ENCODE data around the gene MICU2. TPM values are rescaled to one million over a fixed set of nuclear protein-coding genes. Genes with fewer than 3 reads are reported as not detected.

The MICU2 gene
- total RNA-seq, 2 donors from 2014 or later = 53.7 to 73.6 TPM

- no peak overlapping the region for H3K27ac ChIP-seq
- no peak for TF ChIP-seq CTCF (IDR thresholded peaks at IDR 0.05)
- H3K36me3 ChIP-seq = no peaks in the 10 kb centered on the region
- H3K4me3 ChIP-seq = no peak overlapping the region
- H3K27me3 ChIP-seq = no peaks in the 10 kb centered on the region
- DNase-seq (ENCODE audit: low spot score) = no peak
- H3K9me3 ChIP-seq = peaks cover 0 to 11% of the 10 kb centered on the region in 2 donors
- peaks cover 0 to 7% of the 10 kb centered on the region in 2 donors for H3K4me1 ChIP-seq
Measured at GRCh38 chr13:21475115-21475514, 128.9 kb downstream of the MICU2 start.

- DNase-seq (ENCODE audit: low spot score) = no peak
- TF ChIP-seq CTCF (IDR thresholded peaks at IDR 0.05) = no peak
- no peak overlapping the region for H3K27ac ChIP-seq
- peaks cover 0 to 11% of the 10 kb centered on the region in 2 donors for H3K9me3 ChIP-seq
- no peaks in the 10 kb centered on the region for H3K4me1 ChIP-seq
- H3K4me3 ChIP-seq = no peak overlapping the region
- H3K27me3 ChIP-seq = no peaks in the 10 kb centered on the region
- no peaks in the 10 kb centered on the region for H3K36me3 ChIP-seq
Measured at GRCh38 chr13:21470785-21471184, 133.2 kb downstream of the MICU2 start.

- no peak for DNase-seq (ENCODE audit: low spot score)
- no peaks in the 10 kb centered on the region for H3K4me1 ChIP-seq
- no peak overlapping the region for H3K4me3 ChIP-seq
- no peak overlapping the region for H3K27ac ChIP-seq
- H3K36me3 ChIP-seq = no peaks in the 10 kb centered on the region
- H3K27me3 ChIP-seq = no peaks in the 10 kb centered on the region
- TF ChIP-seq CTCF (IDR thresholded peaks at IDR 0.05) = no peak
- H3K9me3 ChIP-seq = peaks cover 0 to 10% of the 10 kb centered on the region in 2 donors
Measured at GRCh38 chr13:21466527-21466926, 137.4 kb downstream of the MICU2 start.

- Histone ChIP-seq H3K9me3 (peaks cover 0 to 2% of the 10 kb centered on the region in 2 donors), H3K4me1 (no peaks in the 10 kb centered on the region), H3K36me3 (no peaks in the 10 kb centered on the region), H3K27me3 (no peaks in the 10 kb centered on the region), H3K4me3 (no peak overlapping the region), H3K27ac (no peak overlapping the region)
- no peak for TF ChIP-seq CTCF (IDR thresholded peaks at IDR 0.05)
- no peak for DNase-seq (ENCODE audit: low spot score)
Measured at GRCh38 chr13:21465710-21466160, 138.2 kb downstream of the MICU2 start.

- no peak overlapping the region for H3K27ac ChIP-seq
- peaks cover 0 to under 1% of the 10 kb centered on the region in 2 donors for H3K4me1 ChIP-seq
- H3K4me3 ChIP-seq = no peak overlapping the region
- no peaks in the 10 kb centered on the region for H3K9me3 ChIP-seq
- no peak for DNase-seq (ENCODE audit: low spot score)
- TF ChIP-seq CTCF (IDR thresholded peaks at IDR 0.05) = no peak
- no peaks in the 10 kb centered on the region for H3K36me3 ChIP-seq
- no peaks in the 10 kb centered on the region for H3K27me3 ChIP-seq
Measured at GRCh38 chr13:21463424-21463823, 140.5 kb downstream of the MICU2 start.

GRCh38 chr13:21461131-21461530 lies 142.8 kb downstream of the MICU2 start:
- Histone ChIP-seq H3K4me3 (no peak overlapping the region), H3K27me3 (no peaks in the 10 kb centered on the region), H3K36me3 (no peaks in the 10 kb centered on the region), H3K9me3 (no peaks in the 10 kb centered on the region), H3K27ac (no peak overlapping the region), H3K4me1 (peaks cover 0 to 18% of the 10 kb centered on the region in 2 donors)
- no peak for TF ChIP-seq CTCF (IDR thresholded peaks at IDR 0.05)
- no peak for DNase-seq (ENCODE audit: low spot score)
